GM23338 (cell line): ENCODE data around the gene PPTC7. TPM values are rescaled to one million over a fixed set of nuclear protein-coding genes. Genes with fewer than 3 reads are reported as not detected.

Source experiments
- ATAC-seq: fragments of 200-7000 bp; cut with Tn5 transposase; 3 replicates; pipeline ENCODE4 v1.9.1; 2020
- DNase-seq: peaks from one replicate; pipeline ENCODE4 v3.0.0-alpha.2; 2015; ENCODE audit warnings: low spot score
- H2AFZ ChIP-seq: fragments of 200-600 bp; sonication (generic); 2 replicates; pipeline ENCODE4 v1.8.0; 2016; ENCODE audit warnings: antibody characterized with exemption, mild to moderate bottlenecking, moderate library complexity
- H3F3A ChIP-seq: fragments of 200-600 bp; sonication (generic); replicated peaks from 2 replicates; pipeline ENCODE4 v1.8.0; 2017; ENCODE audit warnings: antibody characterized with exemption, mixed run types, low read depth
- H3K27ac ChIP-seq: fragments of 200-600 bp; sonication (generic); 2 replicates; pipeline ENCODE4 v1.6.1; 2016; ENCODE audit warnings: low read depth
- H3K27me3 ChIP-seq: fragments of 200-600 bp; sonication (generic); 2 replicates; pipeline ENCODE4 v1.8.0; 2016; ENCODE audit warnings: mild to moderate bottlenecking, mixed run types, moderate library complexity; ENCODE audit not compliant: insufficient read depth
- H3K36me3 ChIP-seq: fragments of 200-600 bp; sonication (generic); 2 replicates; pipeline ENCODE4 v1.8.0; 2016; ENCODE audit warnings: mild to moderate bottlenecking; ENCODE audit not compliant: insufficient read depth
- H3K4me1 ChIP-seq: fragments of 200-600 bp; sonication (generic); 2 replicates; pipeline ENCODE4 v1.8.0; 2016; ENCODE audit warnings: mild to moderate bottlenecking, moderate library complexity; ENCODE audit not compliant: insufficient read depth
- H3K4me2 ChIP-seq: fragments of 200-600 bp; sonication (generic); 2 replicates; pipeline ENCODE4 v1.7.1; 2017; ENCODE audit warnings: mixed run types
- H3K4me3 ChIP-seq: fragments of 200-600 bp; sonication (generic); 2 replicates; pipeline ENCODE4 v1.6.1; 2016; ENCODE audit warnings: mixed run types
- H3K79me2 ChIP-seq: fragments of 200-600 bp; sonication (generic); replicated peaks from 2 replicates; pipeline ENCODE4 v1.8.0; 2017; ENCODE audit warnings: mild to moderate bottlenecking; ENCODE audit not compliant: insufficient read depth
- H3K9me2 ChIP-seq: fragments of 200-600 bp; sonication (generic); 2 replicates; pipeline ENCODE4 v1.8.0; 2017; ENCODE audit not compliant: insufficient read depth
- H4K20me1 ChIP-seq: fragments of 200-600 bp; sonication (generic); replicated peaks from 2 replicates; pipeline ENCODE4 v1.8.0; 2017; ENCODE audit warnings: mild to moderate bottlenecking; ENCODE audit not compliant: insufficient read depth
- H3K27ac Mint-ChIP-seq: 2 replicates; pipeline ENCODE4 v1.8.0; 2020; ENCODE audit warnings: inconsistent platforms, mild to moderate bottlenecking, moderate library complexity, mixed read lengths
- H3K27me3 Mint-ChIP-seq: 3 replicates; pipeline ENCODE4 v1.8.0; 2022; ENCODE audit warnings: low read depth, mild to moderate bottlenecking, moderate library complexity, mixed read lengths, inconsistent platforms; ENCODE audit not compliant: insufficient read depth, poor library complexity
- H3K36me3 Mint-ChIP-seq: 3 replicates; pipeline ENCODE4 v1.8.0; 2021; ENCODE audit warnings: low read depth, mild to moderate bottlenecking, inconsistent platforms, moderate library complexity, mixed read lengths
- H3K4me1 Mint-ChIP-seq: 3 replicates; pipeline ENCODE4 v1.8.0; 2020; ENCODE audit warnings: mild to moderate bottlenecking, inconsistent platforms, mixed read lengths
- H3K4me3 Mint-ChIP-seq: 3 replicates; pipeline ENCODE4 v1.8.0; 2021; ENCODE audit warnings: moderate library complexity, mild to moderate bottlenecking, inconsistent platforms, mixed read lengths
- H3K9me3 Mint-ChIP-seq: 3 replicates; pipeline ENCODE4 v1.8.0; 2020; ENCODE audit warnings: moderate library complexity, mild to moderate bottlenecking, inconsistent platforms, mixed read lengths
- CTCF ChIP-seq, 2 experiments: fragments of 200-600 bp in 1 of 2; sonication (generic) in 1 of 2; conservative IDR thresholded peaks; 2 replicates each; pipeline versions ENCODE4 v1.5.1 to v1.6.1; 2016 to 2017; ENCODE audit warnings: antibody characterized with exemption in 2 of 2, low read depth in 2 of 2, mild to moderate bottlenecking in 2 of 2, moderate library complexity in 1 of 2
- EZH2 ChIP-seq: fragments of 200-600 bp; sonication (generic); IDR thresholded peaks from one replicate; pipeline ENCODE4 v1.8.0; 2017; ENCODE audit warnings: antibody characterized with exemption, mild to moderate bottlenecking, low read depth; ENCODE audit not compliant: unreplicated experiment
- EZH2phosphoT487 ChIP-seq: fragments of 200-600 bp; sonication (generic); IDR thresholded peaks from one replicate; pipeline ENCODE4 v1.8.1; 2018; ENCODE audit warnings: antibody characterized with exemption; ENCODE audit not compliant: unreplicated experiment
- JUNB ChIP-seq: IDR thresholded peaks from one replicate; pipeline ENCODE4 v1.6.1; 2016; ENCODE audit warnings: antibody characterized with exemption; ENCODE audit not compliant: unreplicated experiment
- NANOG ChIP-seq: IDR thresholded peaks from 2 replicates; pipeline ENCODE4 v1.6.1; 2016; ENCODE audit warnings: antibody characterized with exemption, borderline replicate concordance
- POLR2AphosphoS5 ChIP-seq: IDR thresholded peaks from 2 replicates; pipeline ENCODE4 v1.6.1; 2016; ENCODE audit warnings: antibody characterized with exemption, low read depth
- REST ChIP-seq: IDR thresholded peaks from one replicate; pipeline ENCODE4 v1.6.1; 2018; ENCODE audit warnings: antibody characterized with exemption; ENCODE audit not compliant: unreplicated experiment
- STAT1 ChIP-seq: IDR thresholded peaks from one replicate; pipeline ENCODE4 v1.6.1; 2016; ENCODE audit warnings: antibody characterized with exemption; ENCODE audit not compliant: unreplicated experiment
- ZNF114 ChIP-seq: fragments of 250-450 bp; sonication (Bioruptor Pico); IDR thresholded peaks from 2 replicates; pipeline ENCODE4 v1.5.0; 2020; ENCODE audit warnings: mild to moderate bottlenecking, moderate library complexity
- ZNF331 ChIP-seq: fragments of 250-450 bp; sonication (Bioruptor Pico); IDR thresholded peaks from 2 replicates; pipeline ENCODE4 v1.5.0; 2020; ENCODE audit warnings: low read depth, mild to moderate bottlenecking, moderate library complexity
- polyA plus RNA-seq: library from polyadenylated mRNA; unstranded; fragments of >200 nt; fragmentation: Nextera tagmentation; extraction: Ambion mirVana; gene quantifications from 2 replicates; pipeline ENCODE4 v1.2.1, GENCODE V29; 2016
- total RNA-seq: library from RNA; depleted of rRNA; stranded (reverse); fragments of >200 nt; shearing (Covaris generic); gene quantifications from 2 replicates; pipeline ENCODE4 v1.2.3, GENCODE V29; 2014

PPTC7 gene
- total and polyA plus RNA-seq, 2 experiments from 2014 or later = 7.5 to 17.5 TPM

GRCh38 chr12:110514363-110514762 is 68.8 kb downstream of the PPTC7 start (continued):
- TF ChIP-seq REST (no peak), ZNF114 (CRISPR knock-in tag) (no peak), ZNF331 (CRISPR knock-in tag) (no peak), STAT1 (no peak), EZH2phosphoT487 (no peak), JUNB (no peak), NANOG (no peak), CTCF (conservative IDR thresholded peaks at IDR 0.05; ENCODE audit: low read depth in 2 of 2) (no peak)

- ATAC-seq (no peak), DNase-seq (no peak)
- Histone ChIP-seq H3K4me3 (no peak overlapping the region), H3K36me3 (no peaks in the 10 kb centered on the region), H2AFZ (no peak overlapping the region), H3F3A (no peaks in the 10 kb centered on the region), H4K20me1 (no peaks in the 10 kb centered on the region), H3K27ac (no peak overlapping the region), H3K4me2 (no peak overlapping the region), H3K79me2 (no peaks in the 10 kb centered on the region), H3K4me1 (no peaks in the 10 kb centered on the region), H3K27me3 (no peaks in the 10 kb centered on the region), H3K9me2 (no peaks in the 10 kb centered on the region)
- Mint-ChIP-seq H3K9me3 (no peaks in the 10 kb centered on the region), H3K4me3 (no peak overlapping the region), H3K27me3 (peaks cover 2% of the 10 kb centered on the region), H3K4me1 (no peaks in the 10 kb centered on the region), H3K27ac (no peak overlapping the region), H3K36me3 (no peaks in the 10 kb centered on the region)
- TF ChIP-seq ZNF331 (CRISPR knock-in tag) = no peak
- TF ChIP-seq STAT1 = no peak
- TF ChIP-seq NANOG = no peak
- TF ChIP-seq POLR2AphosphoS5 = no peak
- no peak for TF ChIP-seq EZH2phosphoT487
- no peak for TF ChIP-seq REST
- no peak for TF ChIP-seq JUNB
- no peak for TF ChIP-seq EZH2
- no peak for TF ChIP-seq CTCF (conservative IDR thresholded peaks at IDR 0.05; ENCODE audit: low read depth in 2 of 2)
Observed at GRCh38 chr12:110513842-110514241, 69.3 kb downstream of the PPTC7 start.
